Gastroesophageal sphincter (tissue), 3 donors: ENCODE data around the gene MAPK6.

Experiments
- CTCF ChIP-seq, 4 experiments: fragments of 200-600 bp in 2 of 4; fragments of 450-650 bp in 2 of 4; sonication (generic) in 1 of 4; IDR thresholded peaks; one replicate each; pipeline ENCODE4 v1.5.1; 2017 to 2019; ENCODE audit warnings: antibody characterized with exemption in 4 of 4, mild to moderate bottlenecking in 2 of 4, moderate library complexity in 2 of 4
- EP300 ChIP-seq: sonication (generic); formaldehyde crosslinking; IDR thresholded peaks from one replicate; pipeline ENCODE4 v1.6.1; 2017; ENCODE audit warnings: antibody characterized with exemption, mild to moderate bottlenecking
- POLR2A ChIP-seq, 2 donors: fragments of 450-650 bp; IDR thresholded peaks; one replicate each; pipeline ENCODE4 v1.6.1; 2017; ENCODE audit warnings: antibody characterized with exemption in 2 of 2, mild to moderate bottlenecking in 2 of 2, moderate library complexity in 1 of 2
- POLR2AphosphoS5 ChIP-seq: sonication (generic); formaldehyde crosslinking; IDR thresholded peaks from one replicate; pipeline ENCODE4 v1.6.1; 2017; ENCODE audit warnings: antibody characterized with exemption

- TF ChIP-seq CTCF (IDR thresholded peaks at IDR 0.05) (no peak), POLR2A (IDR thresholded peaks at IDR 0.05) (no peak), POLR2AphosphoS5 (no peak), EP300 (no peak)
Observed at GRCh38 chr15:52056496-52056895, 37.5 kb downstream of the MAPK6 start.
